ENCODE results near the gene SPAG8.

Gene SPAG8

DNA sequence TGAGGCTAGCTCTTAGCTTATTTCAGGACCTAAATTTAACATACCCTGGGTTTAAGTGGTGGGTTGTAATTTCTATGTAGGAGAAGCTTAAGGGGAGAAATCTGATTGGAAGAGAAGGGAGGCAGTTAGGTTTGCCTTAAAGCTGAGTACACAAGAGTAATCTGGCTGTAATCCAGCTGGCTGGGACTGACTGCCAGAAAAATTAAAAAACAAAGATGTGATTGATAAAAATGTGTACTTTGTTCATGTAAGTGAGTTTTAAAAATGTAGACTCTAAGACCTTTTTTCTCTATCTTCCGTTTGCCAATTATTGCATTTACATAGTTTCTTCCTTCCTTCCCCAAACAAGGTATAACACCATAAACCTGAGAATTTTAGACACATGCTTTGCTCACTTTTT, 40.5 kb downstream of the SPAG8 start:
- DNase-seq (ENCODE audit: low read depth): no peak

DNA sequence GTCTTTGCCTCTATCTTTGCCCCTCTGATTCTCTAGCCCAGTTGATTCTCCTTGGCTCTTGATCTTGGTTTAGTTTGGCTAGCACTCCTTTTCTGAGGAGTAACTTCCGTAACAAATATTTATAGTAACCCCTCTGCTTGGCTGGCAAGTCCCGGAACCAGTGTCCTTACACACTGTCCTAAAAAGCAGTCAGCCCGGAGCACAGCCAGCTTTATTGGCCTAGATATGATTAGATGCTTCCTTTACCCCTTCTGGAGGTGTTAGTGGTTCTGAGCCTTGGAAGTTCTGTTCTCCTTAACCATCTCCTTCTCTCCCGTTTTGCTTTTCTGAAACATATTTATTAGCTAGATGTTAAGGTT, 41.0 kb downstream of the SPAG8 start:
- no peak for DNase-seq (ENCODE audit: low read depth)

DNA sequence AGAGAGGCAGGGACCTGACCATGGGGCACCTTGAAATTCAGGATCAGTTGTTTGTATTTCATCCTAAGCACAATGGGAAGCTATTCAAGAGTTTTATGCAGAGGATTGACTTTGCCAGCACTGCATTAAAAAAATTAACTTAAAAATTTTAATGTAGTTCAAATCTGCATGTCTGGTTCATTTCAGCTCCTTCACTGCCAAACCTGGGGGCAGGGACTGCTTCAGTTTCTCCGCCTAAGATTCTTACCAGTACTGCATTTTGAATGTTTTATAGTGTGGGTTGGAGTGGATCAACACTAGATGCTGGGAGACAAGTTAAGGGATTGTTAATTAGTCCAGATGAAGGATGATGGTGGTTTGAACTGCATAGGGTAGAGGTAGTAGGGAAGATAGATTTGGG, 42.3 kb downstream of the SPAG8 start:
- DNase-seq (ENCODE audit: low read depth): no peak

DNA sequence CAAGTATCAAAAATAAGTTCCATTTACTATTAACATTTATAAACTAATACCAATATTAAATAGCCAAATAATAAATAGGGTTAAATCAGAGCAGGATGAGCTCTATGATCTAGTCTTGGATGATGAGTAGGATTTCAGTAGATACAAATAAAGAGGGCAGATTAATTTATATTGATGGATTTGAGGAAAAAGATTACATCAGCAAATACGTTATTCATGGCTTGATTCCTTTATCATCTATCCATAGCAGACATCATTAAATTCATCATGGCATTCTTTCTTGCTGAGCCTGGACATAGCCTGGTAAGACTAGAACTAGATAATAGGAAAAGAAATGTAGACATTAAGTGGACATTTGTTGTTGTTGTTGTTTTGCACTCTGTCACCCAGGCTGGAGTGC, 44.6 kb downstream of the SPAG8 start:
- no peak for DNase-seq (ENCODE audit: low read depth)

DNA sequence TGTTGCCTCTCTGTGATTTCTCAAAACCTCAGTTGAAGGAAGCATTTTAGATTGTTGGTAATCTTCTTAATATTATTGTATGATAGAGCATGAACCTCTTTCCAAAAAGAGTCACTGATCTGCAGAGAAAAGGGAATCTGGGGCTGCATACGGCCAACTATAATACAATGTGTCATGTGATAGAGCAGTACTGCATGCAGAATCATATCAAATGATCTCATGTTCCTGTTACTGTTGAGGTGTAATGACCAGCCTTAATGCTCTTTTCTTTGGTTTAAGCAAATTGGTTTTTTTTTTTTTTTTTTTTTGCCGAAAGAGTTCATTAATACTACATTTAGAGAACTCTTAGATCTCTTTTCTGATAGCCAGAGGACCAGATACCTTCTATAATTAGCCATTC, 45.1 kb downstream of the SPAG8 start:
- DNase-seq (ENCODE audit: low read depth): no peak

DNA sequence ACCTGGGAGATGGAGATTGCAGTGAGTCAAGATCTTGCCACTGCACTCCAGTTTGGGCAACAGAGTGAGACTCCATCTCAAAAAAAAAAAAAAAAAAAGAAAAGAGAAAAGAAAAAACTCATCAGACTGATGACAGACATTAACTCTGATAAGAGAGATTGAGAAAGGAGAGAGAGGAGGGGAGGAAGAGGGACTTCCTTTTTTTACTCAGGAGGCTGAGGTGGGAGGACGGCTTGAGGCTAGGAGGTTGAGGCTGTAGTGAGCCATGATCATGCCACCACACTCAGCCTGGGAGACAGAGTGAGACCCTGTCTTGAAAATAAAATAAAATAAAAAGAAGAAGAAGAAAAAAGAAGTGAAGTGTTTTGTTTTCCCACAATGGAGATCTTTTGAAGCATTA, 48.3 kb downstream of the SPAG8 start:
- DNase-seq (ENCODE audit: low read depth): no peak

DNA sequence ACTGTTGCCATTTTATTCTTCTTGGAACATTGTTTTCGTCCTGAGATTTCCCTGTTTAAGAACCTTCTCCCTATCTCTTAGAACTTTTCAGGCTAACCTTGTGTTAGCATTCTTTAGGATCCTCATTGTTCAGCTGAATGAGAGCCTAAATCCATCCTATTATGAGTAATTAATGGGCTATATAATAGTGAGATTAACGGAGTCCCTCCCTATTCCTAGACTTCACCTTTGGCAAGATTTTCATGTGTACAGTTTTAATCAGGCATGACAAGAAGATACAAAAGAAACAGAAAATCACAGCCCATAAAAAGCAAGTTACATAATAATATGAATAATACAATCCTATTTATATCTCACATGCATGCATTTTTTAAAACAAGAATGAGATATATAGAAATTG, 48.9 kb downstream of the SPAG8 start:
- DNase-seq (ENCODE audit: low read depth): no peak

DNA sequence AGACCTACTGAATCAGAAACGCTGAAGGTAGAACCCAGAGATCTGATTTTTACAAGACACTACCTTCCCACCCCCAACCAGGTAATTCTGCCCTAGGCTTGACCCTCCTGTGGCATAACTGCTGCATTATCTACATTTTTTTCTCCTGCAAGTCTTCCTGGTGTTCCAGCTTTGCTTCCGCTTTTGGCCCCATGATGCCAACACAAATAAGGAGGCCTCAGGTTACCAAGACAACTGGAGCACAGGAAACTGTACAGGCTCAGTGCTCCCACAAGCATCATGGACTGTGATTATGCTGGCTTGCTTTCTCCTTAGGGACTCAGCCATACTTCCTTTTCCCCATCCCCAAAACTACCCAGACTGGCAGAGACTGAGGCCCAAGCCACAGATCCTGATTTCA, 51.4 kb downstream of the SPAG8 start:
- no peak for DNase-seq (ENCODE audit: low read depth)

DNA sequence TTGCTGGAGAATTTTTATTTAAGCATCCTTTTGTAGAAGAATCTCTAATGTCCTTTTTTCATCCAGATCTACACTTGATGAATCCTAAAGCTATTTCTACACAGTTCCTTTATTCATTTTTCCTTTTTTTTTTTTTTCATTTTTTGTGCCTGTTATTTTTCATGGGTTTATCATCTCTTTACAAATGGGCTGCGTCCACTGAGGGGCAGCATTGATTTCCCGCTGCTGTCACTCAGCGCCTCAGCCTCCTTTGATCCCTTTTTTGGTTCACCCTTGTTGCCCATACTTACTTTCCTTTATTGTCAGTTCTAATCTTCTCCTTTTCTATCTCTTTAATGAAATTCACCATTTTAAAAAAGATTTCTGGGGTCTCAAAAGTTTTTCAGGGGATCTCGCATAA, 52.3 kb downstream of the SPAG8 start:
- DNase-seq (ENCODE audit: low read depth): no peak
